IMR-90 (cell line): ENCODE results near the gene CABP5. TPM values are rescaled to one million over a fixed set of nuclear protein-coding genes. Genes with fewer than 3 reads are reported as not detected.

Experiments
- ATAC-seq: fragments of 200-7000 bp; cut with Tn5 transposase; 2 replicates; pipeline ENCODE4 v1.9.1; 2020; ENCODE audit warnings: low read depth, mild to moderate bottlenecking, moderate library complexity
- BruUV-seq: library from RNA; stranded (reverse); fragments of 400-500 nt; replicated peaks from 2 replicates; lab custom pipeline; 2021; lab: Mats Ljungman, UMichigan
- CTCF ChIA-PET: fragments of 300-600 bp; formaldehyde crosslinking; extraction: SDS; loops from one replicate; lab custom pipeline; 2021; ENCODE audit warnings: antibody characterized with exemption; lab: Yijun Ruan, JAX
- POLR2A ChIA-PET: fragments of 300-600 bp; sonication (Branson Sonifier 250); formaldehyde crosslinking; loops from one replicate; lab custom pipeline; 2022; ENCODE audit warnings: antibody characterized with exemption; ENCODE audit not compliant: unreplicated experiment; lab: Charles Lee
- DNase-seq: peaks from one replicate; pipeline ENCODE4 v3.0.0; 2013
- H2AFZ ChIP-seq: replicated peaks from 2 replicates; pipeline ENCODE3; 2013; ENCODE audit warnings: low read length, mild to moderate bottlenecking; ENCODE audit not compliant: poor library complexity
- H2AK5ac ChIP-seq: 2 replicates; pipeline ENCODE4 v1.6.1; 2013; ENCODE audit warnings: low read depth, low read length, inconsistent platforms
- H2AK9ac ChIP-seq: replicated peaks from 2 replicates; pipeline ENCODE3; 2013; ENCODE audit warnings: mild to moderate bottlenecking, low read depth, low read length, moderate library complexity; ENCODE audit not compliant: poor library complexity
- H2BK120ac ChIP-seq: 2 replicates; pipeline ENCODE4 v1.6.1; 2013; ENCODE audit warnings: low read depth, low read length, inconsistent platforms
- H2BK15ac ChIP-seq: 3 replicates; pipeline ENCODE4 v1.6.1; 2013; ENCODE audit warnings: low read depth, low read length, inconsistent platforms
- H2BK20ac ChIP-seq: 2 replicates; pipeline ENCODE4 v1.6.1; 2013; ENCODE audit warnings: low read depth, mild to moderate bottlenecking, inconsistent platforms, low read length, moderate library complexity
- H2BK5ac ChIP-seq: 2 replicates; pipeline ENCODE4 v1.6.1; 2013; ENCODE audit warnings: mild to moderate bottlenecking, low read depth, low read length, inconsistent platforms; ENCODE audit not compliant: poor library complexity, severe bottlenecking
- H3K14ac ChIP-seq: replicated peaks from 2 replicates; pipeline ENCODE4 v1.6.1; 2013; ENCODE audit warnings: low read depth, low read length, inconsistent platforms
- H3K18ac ChIP-seq: 2 replicates; pipeline ENCODE4 v1.6.1; 2013; ENCODE audit warnings: low read depth, low read length, control low read depth
- H3K23ac ChIP-seq: 2 replicates; pipeline ENCODE4 v1.6.1; 2013; ENCODE audit warnings: low read depth, low read length, inconsistent platforms
- H3K27ac ChIP-seq: 2 replicates; pipeline ENCODE4 v1.5.1; 2013; ENCODE audit warnings: mild to moderate bottlenecking, control low read depth, low read length; ENCODE audit not compliant: insufficient read depth
- H3K27me3 ChIP-seq: 2 replicates; pipeline ENCODE4 v1.6.1; 2013; ENCODE audit warnings: low read length; ENCODE audit not compliant: control insufficient read depth, insufficient read depth
- H3K36me3 ChIP-seq: 2 replicates; pipeline ENCODE4 v1.6.1; 2013; ENCODE audit warnings: low read length, mixed read lengths; ENCODE audit not compliant: control insufficient read depth, insufficient read depth
- H3K4ac ChIP-seq: 2 replicates; pipeline ENCODE4 v1.6.1; 2013; ENCODE audit warnings: low read depth, low read length, inconsistent platforms
- H3K4me1 ChIP-seq: 2 replicates; pipeline ENCODE4 v1.6.1; 2013; ENCODE audit warnings: low read length, mixed read lengths; ENCODE audit not compliant: control insufficient read depth, insufficient read depth
- H3K4me2 ChIP-seq: 2 replicates; pipeline ENCODE4 v1.6.1; 2013; ENCODE audit warnings: low read depth, mild to moderate bottlenecking, control low read depth, low read length, moderate library complexity
- H3K4me3 ChIP-seq: 2 replicates; pipeline ENCODE4 v1.5.1; 2013; ENCODE audit warnings: low read depth, mild to moderate bottlenecking, control low read depth, low read length, moderate library complexity; ENCODE audit not compliant: insufficient read depth
- H3K56ac ChIP-seq: 2 replicates; pipeline ENCODE4 v1.6.1; 2013; ENCODE audit warnings: low read length, inconsistent platforms; ENCODE audit not compliant: insufficient read depth; ENCODE audit errors: extremely low read depth
- H3K79me1 ChIP-seq, 2 experiments: 2 replicates each; pipeline ENCODE4 v1.6.1; 2013; ENCODE audit warnings: low read length in 2 of 2, inconsistent platforms in 1 of 2, low read depth in 1 of 2
- H3K9ac ChIP-seq: 2 replicates; pipeline ENCODE4 v1.6.1; 2013; ENCODE audit warnings: low read depth, low read length, control low read depth
- H3K9me1 ChIP-seq: 2 replicates; pipeline ENCODE4 v1.6.1; 2013; ENCODE audit warnings: low read length, inconsistent platforms; ENCODE audit not compliant: insufficient read depth
- H3K9me3 ChIP-seq: 2 replicates; pipeline ENCODE4 v1.6.1; 2013; ENCODE audit warnings: low read length; ENCODE audit not compliant: control insufficient read depth, insufficient read depth
- H4K20me1 ChIP-seq: 2 replicates; pipeline ENCODE4 v1.6.1; 2013; ENCODE audit warnings: low read length, inconsistent platforms; ENCODE audit not compliant: insufficient read depth
- H4K5ac ChIP-seq: 2 replicates; pipeline ENCODE4 v1.6.1; 2013; ENCODE audit warnings: mild to moderate bottlenecking, low read depth, low read length, control low read depth
- H4K8ac ChIP-seq, 2 experiments: 2 replicates each; pipeline ENCODE4 v1.6.1; 2013; ENCODE audit warnings: low read depth in 2 of 2, low read length in 2 of 2, control low read depth in 1 of 2, inconsistent platforms in 1 of 2
- H4K91ac ChIP-seq: 2 replicates; pipeline ENCODE4 v1.6.1; 2013; ENCODE audit warnings: low read depth, low read length, inconsistent platforms; ENCODE audit not compliant: insufficient read depth
- BHLHE40 ChIP-seq: fragments of 150-350 bp; IDR thresholded peaks from 2 replicates; pipeline ENCODE4 v1.6.1; 2016; ENCODE audit warnings: mild to moderate bottlenecking, low read depth, low read length
- CEBPB ChIP-seq: IDR thresholded peaks from 2 replicates; pipeline ENCODE4 v1.6.1; 2012; ENCODE audit warnings: low read depth, low read length, improper control_type of control experiment
- CHD1 ChIP-seq: IDR thresholded peaks from 2 replicates; pipeline ENCODE4 v1.6.1; 2012; ENCODE audit warnings: low read depth, low read length, improper control_type of control experiment
- CTCF ChIP-seq: conservative IDR thresholded peaks from 2 replicates; pipeline ENCODE4 v1.5.1; 2012; ENCODE audit warnings: mild to moderate bottlenecking, low read depth, low read length, improper control_type of control experiment
- ELK1 ChIP-seq: fragments of 150-350 bp; IDR thresholded peaks from 2 replicates; pipeline ENCODE4 v1.6.1; 2016; ENCODE audit warnings: low read depth, mild to moderate bottlenecking, low read length, moderate library complexity, borderline replicate concordance
- FOS ChIP-seq: fragments of 150-350 bp; IDR thresholded peaks from 2 replicates; pipeline ENCODE4 v1.6.1; 2016; ENCODE audit warnings: low read depth, low read length
- MAFK ChIP-seq: IDR thresholded peaks from 2 replicates; pipeline ENCODE4 v1.6.1; 2012; ENCODE audit warnings: low read depth, low read length, improper control_type of control experiment
- MAZ ChIP-seq: IDR thresholded peaks from 2 replicates; pipeline ENCODE4 v1.6.1; 2012; ENCODE audit warnings: low read depth, mild to moderate bottlenecking, low read length, improper control_type of control experiment, moderate library complexity, borderline replicate concordance
- MXI1 ChIP-seq: IDR thresholded peaks from 2 replicates; pipeline ENCODE4 v1.6.1; 2012; ENCODE audit warnings: low read depth, mild to moderate bottlenecking, low read length, moderate library complexity, borderline replicate concordance
- NFE2L2 ChIP-seq: fragments of 150-350 bp; IDR thresholded peaks from 2 replicates; pipeline ENCODE4 v1.6.1; 2016; ENCODE audit warnings: low read depth, mild to moderate bottlenecking, low read length
- POLR2A ChIP-seq: IDR thresholded peaks from 2 replicates; pipeline ENCODE4 v1.6.1; 2012; ENCODE audit warnings: mild to moderate bottlenecking, low read depth, low read length
- RAD21 ChIP-seq: IDR thresholded peaks from 2 replicates; pipeline ENCODE4 v1.6.1; 2012; ENCODE audit warnings: low read length, improper control_type of control experiment
- RCOR1 ChIP-seq: IDR thresholded peaks from 2 replicates; pipeline ENCODE4 v1.6.1; 2012; ENCODE audit warnings: mild to moderate bottlenecking, low read length, improper control_type of control experiment; ENCODE audit not compliant: insufficient replicate concordance
- RFX5 ChIP-seq: IDR thresholded peaks from 2 replicates; pipeline ENCODE4 v1.8.0; 2012; ENCODE audit warnings: low read depth, mild to moderate bottlenecking, low read length, moderate library complexity
- SMC3 ChIP-seq: fragments of 150-350 bp; IDR thresholded peaks from 2 replicates; pipeline ENCODE4 v1.6.1; 2016; ENCODE audit warnings: low read depth, mild to moderate bottlenecking, antibody characterized with exemption, low read length, moderate library complexity
- WGBS, 2 experiments: methylation state at CpG; one replicate each; pipeline versions ENCODE4 v1.1.5 to v1.1.7; 2013; ENCODE audit warnings: missing lambda C conversion rate in 2 of 2; ENCODE audit not compliant: insufficient read length in 1 of 2; ENCODE audit errors: extremely low coverage in 2 of 2; 5-methylcytosine and 5-hydroxymethylcytosine counted together
- dilution Hi-C: fragments of 300-500 bp; cut with HindIII; formaldehyde crosslinking; loops from one replicate; pipeline ENCODE4 v1.14.3; 2018; ENCODE audit warnings: low sequenced_read_pairs; ENCODE audit not compliant: unreplicated experiment
- in situ Hi-C: fragments of 300-500 bp; cut with MboI; formaldehyde crosslinking; loops from 3 replicates; pipeline ENCODE4 v1.14.3; 2019; ENCODE audit warnings: low sequenced_read_pairs, inconsistent platforms, mixed read lengths
- intact Hi-C: fragments of 100-400 bp; cut with micrococcal nuclease; formaldehyde crosslinking; loops from 2 replicates; pipeline ENCODE4 v1.10.0; 2022
- polyA plus RNA-seq, 3 experiments: library from polyadenylated mRNA; depleted of rRNA; stranded (reverse); fragments of >200 nt; gene quantifications; 2 replicates each; pipeline ENCODE4 v1.2.3, GENCODE V29; 2012; ENCODE audit warnings: low replicate concordance in 1 of 3
- total RNA-seq: library from RNA; depleted of rRNA; stranded (reverse); fragments of >200 nt; gene quantifications from 2 replicates; pipeline ENCODE4 v1.2.3, GENCODE V29; 2012

The CABP5 gene
- total and polyA plus RNA-seq, 2 of the 4 experiments (the other 2 are of a cell fraction), result not detected

GRCh38 chr19:48010932-48011758, 32.7 kb downstream of the CABP5 start (continued):
- TF ChIP-seq RFX5, result no peak

GRCh38 chr19:48006762-48007161, 37.1 kb downstream of the CABP5 start:
- no peak overlapping the region for H2BK20ac ChIP-seq
- no peak overlapping the region for H3K4me3 ChIP-seq
- no peak overlapping the region for H3K56ac ChIP-seq
- 50% methylated on average over 3 of the region's 6 CpGs; no CpG with 5 or more reads in 1 of the 2 experiments for WGBS, 2 experiments
- DNase-seq (no peak), ATAC-seq (no peak)
- no TSS peak for BruUV-seq
- dilution Hi-C loops, result no loop called here
- H3K14ac ChIP-seq, result no peak overlapping the region
- no peaks in the 10 kb centered on the region for H3K9me1 ChIP-seq
- no peak overlapping the region for H3K9ac ChIP-seq
- H4K91ac ChIP-seq, result no peak overlapping the region
- H2BK15ac ChIP-seq, result no peak overlapping the region
- no peak overlapping the region for H2AFZ ChIP-seq
- no peak overlapping the region for H2BK5ac ChIP-seq
- H4K20me1 ChIP-seq, result no peaks in the 10 kb centered on the region
- H3K4ac ChIP-seq, result no peak overlapping the region
- no peak overlapping the region for H3K4me2 ChIP-seq
- H2AK5ac ChIP-seq, result no peak overlapping the region
- in situ Hi-C loops, result no loop called here
- no peak overlapping the region for H3K27ac ChIP-seq
- intact Hi-C loops, result no loop called here
- no peaks in the 10 kb centered on the region for H3K79me1 ChIP-seq
- H3K27me3 ChIP-seq, result no peaks in the 10 kb centered on the region
- no peak overlapping the region for H3K18ac ChIP-seq
- H3K36me3 ChIP-seq, result no peaks in the 10 kb centered on the region
- no peak overlapping the region for H3K23ac ChIP-seq
- no peaks in the 10 kb centered on the region for H3K4me1 ChIP-seq
- no peak overlapping the region for H4K5ac ChIP-seq
- no peaks in the 10 kb centered on the region for H3K9me3 ChIP-seq
- CTCF ChIA-PET, result interaction anchor here (1.0 kb wide), 1 partner anchor 10 kb away, joined by 4 read pairs; no protein-coding TSS in a partner anchor
- POLR2A ChIA-PET, result no interaction called here
- H2AK9ac ChIP-seq, result no peak overlapping the region
- H2BK120ac ChIP-seq, result no peak overlapping the region
- no peak overlapping the region for H4K8ac ChIP-seq
- no peak for TF ChIP-seq MAZ
- TF ChIP-seq RCOR1, result no peak
- TF ChIP-seq ELK1, result no peak
- TF ChIP-seq SMC3, result no peak
- no peak for TF ChIP-seq RAD21
- TF ChIP-seq MAFK, result no peak
- no peak for TF ChIP-seq CEBPB
- TF ChIP-seq BHLHE40, result no peak
- TF ChIP-seq CHD1, result no peak
- TF ChIP-seq CTCF, result no peak
- no peak for TF ChIP-seq RFX5
- TF ChIP-seq NFE2L2, result no peak
- no peak for TF ChIP-seq MXI1
- no peak for TF ChIP-seq POLR2A
- no peak for TF ChIP-seq FOS
